Measurements from ENCODE around the gene SLC25A42. TPM values are rescaled to one million over a fixed set of nuclear protein-coding genes. Genes with fewer than 3 reads are reported as not detected.

SLC25A42 gene
- total RNA-seq, 1 donor: 5.4 TPM

DNA sequence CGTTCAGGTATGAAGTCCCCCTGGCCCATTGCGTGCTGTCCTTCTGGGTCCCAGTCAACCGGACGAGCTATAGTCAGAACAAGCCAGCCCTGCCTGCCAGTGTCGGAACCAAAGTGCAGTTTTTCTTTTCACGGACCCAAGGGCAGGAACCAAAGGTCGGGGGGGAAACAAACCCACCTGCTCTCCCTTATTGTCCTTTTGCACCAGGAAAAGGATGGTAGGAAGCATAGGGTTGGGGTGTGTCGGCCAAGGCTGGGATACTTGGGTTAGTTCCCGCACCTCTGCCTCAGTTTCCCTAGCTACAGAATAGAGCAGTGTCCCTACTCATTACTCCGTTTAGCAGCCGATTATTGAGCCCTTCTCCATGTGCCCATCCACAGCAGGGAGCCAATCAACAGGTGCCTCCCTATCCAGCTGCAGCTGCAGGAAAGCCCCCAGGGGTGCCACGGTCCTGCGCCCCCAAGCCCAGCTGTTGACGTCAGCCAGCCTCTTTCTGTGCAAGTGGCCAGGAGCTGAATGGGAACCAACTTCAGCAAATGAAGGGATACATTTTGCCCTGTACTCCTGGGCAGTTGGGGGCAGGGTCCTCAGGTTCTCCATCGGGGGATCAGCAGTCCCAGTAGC lies 9.4 kb upstream of the SLC25A42 start:
- no peaks in the 10 kb centered on the region for H3K79me2 ChIP-seq (ENCODE audit: insufficient read depth, low read length)
- H3K9me3 ChIP-seq (ENCODE audit: low read depth, low read length): no peaks in the 10 kb centered on the region
- peaks cover 64% of the 10 kb centered on the region for H3K36me3 ChIP-seq (ENCODE audit: insufficient read depth, low read length)
- H2AFZ ChIP-seq (ENCODE audit: low read length): no peak overlapping the region
- no peak overlapping the region for H3K27ac ChIP-seq (ENCODE audit: low read depth, low read length)
- H4K20me1 ChIP-seq (ENCODE audit: insufficient read depth, low read length): peaks cover 2% of the 10 kb centered on the region
- H3K27me3 ChIP-seq (ENCODE audit: insufficient read depth, low read length): no peaks in the 10 kb centered on the region
- TF ChIP-seq, protein P1, sequence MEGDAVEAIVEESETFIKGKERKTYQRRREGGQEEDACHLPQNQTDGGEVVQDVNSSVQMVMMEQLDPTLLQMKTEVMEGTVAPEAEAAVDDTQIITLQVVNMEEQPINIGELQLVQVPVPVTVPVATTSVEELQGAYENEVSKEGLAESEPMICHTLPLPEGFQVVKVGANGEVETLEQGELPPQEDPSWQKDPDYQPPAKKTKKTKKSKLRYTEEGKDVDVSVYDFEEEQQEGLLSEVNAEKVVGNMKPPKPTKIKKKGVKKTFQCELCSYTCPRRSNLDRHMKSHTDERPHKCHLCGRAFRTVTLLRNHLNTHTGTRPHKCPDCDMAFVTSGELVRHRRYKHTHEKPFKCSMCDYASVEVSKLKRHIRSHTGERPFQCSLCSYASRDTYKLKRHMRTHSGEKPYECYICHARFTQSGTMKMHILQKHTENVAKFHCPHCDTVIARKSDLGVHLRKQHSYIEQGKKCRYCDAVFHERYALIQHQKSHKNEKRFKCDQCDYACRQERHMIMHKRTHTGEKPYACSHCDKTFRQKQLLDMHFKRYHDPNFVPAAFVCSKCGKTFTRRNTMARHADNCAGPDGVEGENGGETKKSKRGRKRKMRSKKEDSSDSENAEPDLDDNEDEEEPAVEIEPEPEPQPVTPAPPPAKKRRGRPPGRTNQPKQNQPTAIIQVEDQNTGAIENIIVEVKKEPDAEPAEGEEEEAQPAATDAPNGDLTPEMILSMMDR (IDR thresholded peaks at IDR 0.05; ENCODE audit: extremely low read depth, low read depth, low read length): no peak
- no peak for DNase-seq (ENCODE audit: insufficient read length, low spot score, missing footprints)
- H3K4me3 ChIP-seq (ENCODE audit: insufficient read depth, low read length): no peak overlapping the region
- no peak overlapping the region for H3K4me2 ChIP-seq (ENCODE audit: insufficient read depth, low read length)
- no peaks in the 10 kb centered on the region for H3K4me1 ChIP-seq (ENCODE audit: insufficient read depth, low read length)

DNA sequence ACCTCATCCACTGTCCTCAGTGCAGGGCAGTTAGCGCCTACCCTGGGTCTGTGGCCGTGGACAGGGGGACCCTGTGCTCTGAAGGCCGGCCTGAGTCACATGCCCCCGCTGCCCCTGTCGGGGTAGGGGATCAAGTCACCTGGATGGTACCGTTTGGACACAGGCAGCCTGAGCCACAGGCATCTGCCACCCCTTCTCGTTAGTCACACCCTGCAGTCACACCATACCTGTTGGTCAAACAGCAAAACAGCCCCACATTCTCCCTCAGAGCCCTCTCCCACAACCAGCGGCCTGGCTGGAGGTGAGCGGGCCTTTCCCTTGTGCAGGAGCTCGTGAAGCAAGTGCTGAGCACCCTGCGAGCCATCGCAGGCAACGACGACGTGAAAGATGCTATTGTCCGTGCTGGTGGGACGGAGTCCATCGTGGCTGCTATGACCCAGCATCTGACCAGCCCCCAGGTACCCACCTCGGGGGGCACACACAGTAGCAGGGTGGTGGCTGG lies 8.8 kb upstream of the SLC25A42 start:
- H3K27me3 ChIP-seq (ENCODE audit: insufficient read depth, low read length): no peaks in the 10 kb centered on the region
- no peak overlapping the region for H2AFZ ChIP-seq (ENCODE audit: low read length)
- H3K27ac ChIP-seq (ENCODE audit: low read depth, low read length): no peak overlapping the region
- H3K79me2 ChIP-seq (ENCODE audit: insufficient read depth, low read length): no peaks in the 10 kb centered on the region
- peaks cover 2% of the 10 kb centered on the region for H4K20me1 ChIP-seq (ENCODE audit: insufficient read depth, low read length)
- no peaks in the 10 kb centered on the region for H3K9me3 ChIP-seq (ENCODE audit: low read depth, low read length)
- no peaks in the 10 kb centered on the region for H3K4me1 ChIP-seq (ENCODE audit: insufficient read depth, low read length)
- H3K36me3 ChIP-seq (ENCODE audit: insufficient read depth, low read length): peaks cover 70% of the 10 kb centered on the region
- peak; percentile 50 for DNase-seq (ENCODE audit: insufficient read length, low spot score, missing footprints)
- TF ChIP-seq, protein P1 (IDR thresholded peaks at IDR 0.05; ENCODE audit: extremely low read depth, low read depth, low read length): no peak
- no peak overlapping the region for H3K4me3 ChIP-seq (ENCODE audit: insufficient read depth, low read length)
- H3K4me2 ChIP-seq (ENCODE audit: insufficient read depth, low read length): no peak overlapping the region

- H3K36me3 ChIP-seq (ENCODE audit: insufficient read depth, low read length): peaks cover 67% of the 10 kb centered on the region
- no peak for DNase-seq (ENCODE audit: insufficient read length, low spot score, missing footprints)
- no peak overlapping the region for H3K27ac ChIP-seq (ENCODE audit: low read depth, low read length)
- no peaks in the 10 kb centered on the region for H3K27me3 ChIP-seq (ENCODE audit: insufficient read depth, low read length)
- no peak overlapping the region for H3K4me2 ChIP-seq (ENCODE audit: insufficient read depth, low read length)
- H3K9me3 ChIP-seq (ENCODE audit: low read depth, low read length): no peaks in the 10 kb centered on the region
- TF ChIP-seq, protein P1 (IDR thresholded peaks at IDR 0.05; ENCODE audit: extremely low read depth, low read depth, low read length): no peak
- H3K4me1 ChIP-seq (ENCODE audit: insufficient read depth, low read length): no peaks in the 10 kb centered on the region
- peaks cover 2% of the 10 kb centered on the region for H4K20me1 ChIP-seq (ENCODE audit: insufficient read depth, low read length)
- no peaks in the 10 kb centered on the region for H3K79me2 ChIP-seq (ENCODE audit: insufficient read depth, low read length)
- no peak overlapping the region for H3K4me3 ChIP-seq (ENCODE audit: insufficient read depth, low read length)
- no peak overlapping the region for H2AFZ ChIP-seq (ENCODE audit: low read length)
These were observed 8.1 kb upstream of the SLC25A42 start for GRCh38 chr19:19055701-19056100.

DNA sequence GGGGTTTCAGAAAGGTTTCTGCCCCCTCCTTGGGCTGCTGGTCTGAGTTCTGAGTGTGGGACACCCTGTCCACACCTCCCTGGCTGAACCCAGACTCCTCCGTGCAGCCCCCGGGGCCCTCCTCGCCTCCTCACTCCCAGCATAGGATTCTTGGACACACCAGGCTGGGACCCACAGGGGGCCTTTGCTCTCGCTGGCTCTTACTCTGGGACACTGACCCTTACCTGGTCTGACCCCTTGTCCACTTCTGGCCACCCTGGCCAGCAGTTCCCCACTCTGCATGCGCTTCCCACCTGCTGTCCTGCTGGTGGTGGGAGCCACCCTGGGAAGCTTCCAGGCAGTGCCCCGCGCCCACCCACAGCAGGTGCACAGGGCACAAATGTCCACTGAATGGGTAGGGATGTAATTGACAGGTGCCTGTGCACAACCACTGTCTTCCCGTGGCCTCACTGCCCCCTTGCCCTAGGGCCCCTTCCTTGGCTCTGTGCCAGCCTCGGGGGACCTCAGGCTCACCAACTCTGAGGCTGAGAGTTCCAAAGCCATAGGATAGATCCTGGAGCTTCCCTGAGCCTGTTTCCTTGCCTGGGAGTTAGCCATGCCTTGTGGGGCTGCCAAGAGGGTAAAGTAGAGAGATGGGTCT lies 7.0 kb upstream of the SLC25A42 start:
- no peaks in the 10 kb centered on the region for H3K9me3 ChIP-seq (ENCODE audit: low read depth, low read length)
- no peak overlapping the region for H3K4me3 ChIP-seq (ENCODE audit: insufficient read depth, low read length)
- no peaks in the 10 kb centered on the region for H3K79me2 ChIP-seq (ENCODE audit: insufficient read depth, low read length)
- H3K27me3 ChIP-seq (ENCODE audit: insufficient read depth, low read length): no peaks in the 10 kb centered on the region
- H2AFZ ChIP-seq (ENCODE audit: low read length): no peak overlapping the region
- peaks cover 2% of the 10 kb centered on the region for H4K20me1 ChIP-seq (ENCODE audit: insufficient read depth, low read length)
- DNase-seq (ENCODE audit: insufficient read length, low spot score, missing footprints): peak; percentile 51
- TF ChIP-seq, protein P1 (IDR thresholded peaks at IDR 0.05; ENCODE audit: extremely low read depth, low read depth, low read length): no peak
- H3K4me2 ChIP-seq (ENCODE audit: insufficient read depth, low read length): no peak overlapping the region
- H3K4me1 ChIP-seq (ENCODE audit: insufficient read depth, low read length): no peaks in the 10 kb centered on the region
- no peak overlapping the region for H3K27ac ChIP-seq (ENCODE audit: low read depth, low read length)
- peaks cover 56% of the 10 kb centered on the region for H3K36me3 ChIP-seq (ENCODE audit: insufficient read depth, low read length)
